Lung (tissue), 12 donors: ENCODE measurements around the gene KCNJ4. TPM values are rescaled to one million over a fixed set of nuclear protein-coding genes. Genes with fewer than 3 reads are reported as not detected.
A peak's percentile ranks its signal among the peaks of the same experiment; 100 is the strongest.

Source experiments
- ATAC-seq: fragments of 200-7000 bp; cut with Tn5 transposase; one replicate; pipeline ENCODE4 v1.9.1; 2020; ENCODE audit warnings: moderate number of reproducible peaks; ENCODE audit not compliant: insufficient read depth, low FRiP score
- DNase-seq, 3 donors: peaks; one replicate each; pipeline ENCODE4 v3.0.0-alpha.2; 2013 to 2017
- H3K27ac ChIP-seq, 2 donors: one replicate each; pipeline ENCODE4 v1.5.1; 2013; ENCODE audit warnings: mild to moderate bottlenecking in 2 of 2, moderate library complexity in 2 of 2, control low read depth in 1 of 2, inconsistent platforms in 1 of 2, low read depth in 1 of 2, low read length in 1 of 2
- H3K27me3 ChIP-seq, 3 donors: one replicate each; pipeline ENCODE4 v1.5.1; 2013; ENCODE audit warnings: low read length in 2 of 3; ENCODE audit not compliant: control insufficient read depth in 3 of 3, insufficient read depth in 3 of 3
- H3K36me3 ChIP-seq, 4 donors: one replicate each; pipeline ENCODE4 v1.5.1; 2013; ENCODE audit warnings: low read length in 4 of 4, mild to moderate bottlenecking in 1 of 4, moderate library complexity in 1 of 4; ENCODE audit not compliant: control insufficient read depth in 4 of 4, insufficient read depth in 4 of 4
- H3K4me1 ChIP-seq, 5 donors: one replicate each; pipeline ENCODE4 v1.5.1; 2013; ENCODE audit warnings: low read length in 5 of 5, mild to moderate bottlenecking in 2 of 5, moderate library complexity in 1 of 5; ENCODE audit not compliant: control insufficient read depth in 5 of 5, insufficient read depth in 5 of 5
- H3K4me3 ChIP-seq: one replicate; pipeline ENCODE4 v1.5.1; 2013; ENCODE audit warnings: mild to moderate bottlenecking, control low read depth, moderate library complexity
- H3K9ac ChIP-seq, 2 donors: one replicate each; pipeline ENCODE4 v1.5.1; 2013; ENCODE audit warnings: low read length in 2 of 2, control low read depth in 1 of 2; ENCODE audit not compliant: insufficient read depth in 1 of 2
- H3K9me3 ChIP-seq, 4 donors: one replicate each; pipeline ENCODE4 v1.5.1; 2013; ENCODE audit warnings: low read length in 3 of 4, mild to moderate bottlenecking in 1 of 4, moderate library complexity in 1 of 4; ENCODE audit not compliant: control insufficient read depth in 4 of 4, insufficient read depth in 3 of 4
- WGBS, 2 donors: extraction: QIAGEN DNeasy Blood & Tissue Kit; methylation state at CpG; one replicate each; pipeline ENCODE4 v1.1.7; 2013; 5-methylcytosine and 5-hydroxymethylcytosine counted together
- polyA plus RNA-seq, 2 donors: library from polyadenylated mRNA; stranded (reverse); fragments of 200-250 nt; gene quantifications; one replicate each; pipeline ENCODE4 v1.2.1, GENCODE V29; 2013
- total RNA-seq, 2 donors: library from RNA; depleted of rRNA in 1 of 2; stranded (reverse); fragments of >200 nt in 1 of 2; gene quantifications; one replicate each; pipeline ENCODE4 v1.2.1, GENCODE V29; 2014 to 2021
- TF ChIP-seq, protein P1 (sequence below): IDR thresholded peaks from 2 replicates; pipeline ENCODE4 v1.5.1; 2012; ENCODE audit warnings: mild to moderate bottlenecking; ENCODE audit errors: control extremely low read depth, extremely low read depth
- donor health status: control.
- donor health status: control.
- donor health status: Bipolar disorder and iron deficiency.
- donor health status: healthy.
- donor health status: DM: yes; HTN: yes; CAD: no.

Gene KCNJ4
- total and polyA plus RNA-seq, 4 donors: not detected

DNA sequence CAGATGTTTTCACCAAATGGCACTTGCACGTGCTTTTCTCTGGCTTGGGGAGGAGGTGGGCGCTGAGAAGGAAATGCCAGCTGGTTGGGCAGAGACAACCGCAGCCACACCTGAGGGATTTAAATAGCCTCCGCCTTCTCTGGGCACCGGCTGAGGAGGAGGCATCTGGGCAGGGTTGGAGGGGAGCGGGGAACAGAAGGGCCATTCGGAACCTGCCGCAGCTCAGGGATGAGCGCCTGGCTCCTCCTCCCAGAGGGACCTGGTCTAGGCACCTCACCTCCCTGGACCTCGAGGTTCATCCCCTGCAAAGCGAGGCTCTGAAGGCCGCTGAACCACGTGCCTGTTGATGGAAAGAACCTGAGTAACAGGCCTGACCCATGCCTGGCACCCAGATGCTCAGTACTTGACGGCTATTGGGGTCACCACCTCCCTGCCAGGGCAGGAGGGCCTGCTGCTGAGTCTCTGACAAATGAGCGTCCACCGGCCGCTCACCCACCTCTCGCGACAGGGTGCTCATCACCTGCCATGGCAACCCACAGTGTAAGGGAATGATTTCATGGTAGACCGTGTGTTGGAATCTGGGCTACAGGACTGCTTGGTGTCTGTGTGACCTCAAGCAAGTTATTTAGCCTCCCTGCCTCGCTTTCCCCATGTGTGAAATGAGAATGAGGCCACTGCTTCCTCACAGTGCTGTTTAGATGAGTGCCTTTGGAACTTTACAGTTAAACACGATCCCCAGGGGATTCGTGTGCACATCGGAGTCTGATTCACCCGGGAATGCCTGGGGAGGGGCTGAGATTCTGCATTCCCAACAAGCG, 10.9 kb upstream of the KCNJ4 start:
- no peaks in the 10 kb centered on the region for H3K9me3 ChIP-seq
- H3K36me3 ChIP-seq: no peaks in the 10 kb centered on the region
- peaks cover 0 to 23% (median 11%) of the 10 kb centered on the region in 5 donors for H3K4me1 ChIP-seq
- H3K9ac ChIP-seq: no peak overlapping the region
- TF ChIP-seq, protein P1, sequence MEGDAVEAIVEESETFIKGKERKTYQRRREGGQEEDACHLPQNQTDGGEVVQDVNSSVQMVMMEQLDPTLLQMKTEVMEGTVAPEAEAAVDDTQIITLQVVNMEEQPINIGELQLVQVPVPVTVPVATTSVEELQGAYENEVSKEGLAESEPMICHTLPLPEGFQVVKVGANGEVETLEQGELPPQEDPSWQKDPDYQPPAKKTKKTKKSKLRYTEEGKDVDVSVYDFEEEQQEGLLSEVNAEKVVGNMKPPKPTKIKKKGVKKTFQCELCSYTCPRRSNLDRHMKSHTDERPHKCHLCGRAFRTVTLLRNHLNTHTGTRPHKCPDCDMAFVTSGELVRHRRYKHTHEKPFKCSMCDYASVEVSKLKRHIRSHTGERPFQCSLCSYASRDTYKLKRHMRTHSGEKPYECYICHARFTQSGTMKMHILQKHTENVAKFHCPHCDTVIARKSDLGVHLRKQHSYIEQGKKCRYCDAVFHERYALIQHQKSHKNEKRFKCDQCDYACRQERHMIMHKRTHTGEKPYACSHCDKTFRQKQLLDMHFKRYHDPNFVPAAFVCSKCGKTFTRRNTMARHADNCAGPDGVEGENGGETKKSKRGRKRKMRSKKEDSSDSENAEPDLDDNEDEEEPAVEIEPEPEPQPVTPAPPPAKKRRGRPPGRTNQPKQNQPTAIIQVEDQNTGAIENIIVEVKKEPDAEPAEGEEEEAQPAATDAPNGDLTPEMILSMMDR: no peak
- H3K27me3 ChIP-seq: peaks cover 0 to 14% (median 11%) of the 10 kb centered on the region in 3 donors
- DNase-seq (peak in 1 of 3 donors; percentile 12), ATAC-seq (no peak)
- H3K4me3 ChIP-seq: no peak overlapping the region
- 76 to 80% methylated on average over 26 of the region's 26 CpGs for WGBS, 2 donors
- no peak overlapping the region for H3K27ac ChIP-seq

DNA sequence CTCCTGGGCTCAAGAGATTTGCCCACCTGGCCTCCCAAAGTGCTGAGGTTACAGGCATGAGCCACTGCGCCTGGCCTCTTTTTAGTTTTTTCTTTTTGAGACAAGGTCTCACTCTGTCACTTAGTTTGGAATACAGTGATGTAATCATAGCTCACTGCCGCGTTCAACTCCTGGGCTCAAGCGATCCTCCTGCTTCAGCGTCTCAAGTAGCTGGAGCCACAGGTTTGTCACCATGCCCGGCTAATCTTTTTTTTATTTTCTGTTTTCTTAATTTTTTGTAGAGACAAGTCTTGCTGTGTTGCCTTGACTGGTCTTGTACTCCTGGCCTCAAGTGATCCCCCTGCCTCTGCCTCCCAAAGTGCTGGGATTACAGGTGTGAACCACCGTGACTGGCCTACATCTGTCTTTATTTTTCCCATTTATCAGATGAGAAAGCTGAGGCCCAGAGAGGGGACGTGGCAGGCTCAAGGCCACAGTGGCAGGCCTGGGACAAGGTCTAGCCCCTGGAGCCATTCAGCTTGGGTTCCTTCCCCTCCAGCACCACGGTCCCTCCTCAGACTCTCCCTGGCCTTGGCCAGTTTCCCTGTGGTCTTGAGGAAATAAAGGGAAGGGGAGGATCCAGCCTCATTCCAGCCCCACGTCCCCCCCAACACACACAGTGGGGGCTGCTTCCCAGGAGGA, 10.1 kb upstream of the KCNJ4 start:
- 69 to 81% methylated on average over 10 of the region's 10 CpGs for WGBS, 2 donors

DNA sequence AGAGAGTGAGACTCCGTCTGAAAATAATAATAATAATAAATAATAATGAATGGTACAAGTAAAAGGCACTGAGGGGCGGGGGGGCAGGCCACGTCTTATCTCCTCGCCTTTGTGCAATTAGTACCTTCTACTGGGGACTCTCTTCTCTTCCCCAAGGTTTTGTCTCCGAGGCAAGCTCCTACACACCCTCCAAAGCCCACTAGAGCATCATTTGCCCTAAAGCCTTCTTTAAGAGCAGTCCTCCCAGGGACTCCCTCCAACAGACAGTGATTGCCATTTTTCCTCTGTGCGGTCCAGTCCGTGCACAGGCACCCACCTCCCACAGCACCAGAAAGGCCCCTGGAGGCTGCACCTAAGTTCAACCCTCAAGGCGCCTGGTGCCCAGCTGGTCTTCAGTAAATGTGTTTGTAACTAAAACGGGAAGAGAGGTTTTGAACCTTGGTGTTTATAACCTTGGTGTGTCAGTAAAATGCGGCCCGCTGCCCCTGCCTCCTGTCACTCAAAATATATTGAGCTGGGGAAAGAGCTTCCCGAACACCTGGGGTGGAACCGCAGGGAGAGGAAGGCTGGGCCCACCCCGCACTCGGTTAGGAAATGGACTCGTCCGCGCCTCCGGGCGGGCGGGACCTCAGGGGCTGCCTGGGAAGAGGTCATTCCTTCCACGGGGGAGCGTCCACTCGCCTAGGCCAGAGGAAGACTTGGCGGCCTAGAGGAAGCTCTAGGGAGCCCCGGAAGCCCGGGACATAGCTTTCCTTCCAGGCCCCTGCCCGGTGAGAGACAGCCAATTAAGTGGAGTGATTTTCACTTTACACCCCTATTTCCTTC, 8.2 kb upstream of the KCNJ4 start:
- DNase-seq: peak in 2 of 3 donors; percentile 42 to 57

More for the DNA sequence above, 10.1 kb upstream of the KCNJ4 start:
- peaks cover 0 to 23% (median 11%) of the 10 kb centered on the region in 5 donors for H3K4me1 ChIP-seq
- H3K9ac ChIP-seq: no peak overlapping the region
- TF ChIP-seq, protein P1: no peak
- H3K9me3 ChIP-seq: no peaks in the 10 kb centered on the region
- DNase-seq (peak in 1 of 3 donors; percentile 49), ATAC-seq (no peak)
- no peak overlapping the region for H3K4me3 ChIP-seq
- no peaks in the 10 kb centered on the region for H3K36me3 ChIP-seq
- no peak overlapping the region for H3K27ac ChIP-seq
- H3K27me3 ChIP-seq: peaks cover 0 to 21% (median 19%) of the 10 kb centered on the region in 3 donors

More for the DNA sequence above, 8.2 kb upstream of the KCNJ4 start:
- no peak overlapping the region for H3K4me3 ChIP-seq
- no peaks in the 10 kb centered on the region for H3K9me3 ChIP-seq
- H3K36me3 ChIP-seq: no peaks in the 10 kb centered on the region
- peaks cover 0 to 20% (median 10%) of the 10 kb centered on the region in 5 donors for H3K4me1 ChIP-seq
- no peak overlapping the region for H3K27ac ChIP-seq
- ATAC-seq: no peak
- H3K9ac ChIP-seq: no peak overlapping the region
- 26 to 34% methylated on average over 26 to 28 of the region's 28 CpGs for WGBS, 2 donors
- peaks cover 0 to 37% (median 34%) of the 10 kb centered on the region in 3 donors for H3K27me3 ChIP-seq
- TF ChIP-seq, protein P1: no peak
